ENCODE results near the gene CCDC30. TPM values are rescaled to one million over a fixed set of nuclear protein-coding genes. Genes with fewer than 3 reads are reported as not detected.
A peak's percentile ranks its signal among the peaks of the same experiment; 100 is the strongest.

CCDC30 gene
- polyA plus RNA-seq, 1 donor (not counting 4 experiments of a cell fraction or from before 2014, with no cell fraction given): 0.35 TPM

DNA sequence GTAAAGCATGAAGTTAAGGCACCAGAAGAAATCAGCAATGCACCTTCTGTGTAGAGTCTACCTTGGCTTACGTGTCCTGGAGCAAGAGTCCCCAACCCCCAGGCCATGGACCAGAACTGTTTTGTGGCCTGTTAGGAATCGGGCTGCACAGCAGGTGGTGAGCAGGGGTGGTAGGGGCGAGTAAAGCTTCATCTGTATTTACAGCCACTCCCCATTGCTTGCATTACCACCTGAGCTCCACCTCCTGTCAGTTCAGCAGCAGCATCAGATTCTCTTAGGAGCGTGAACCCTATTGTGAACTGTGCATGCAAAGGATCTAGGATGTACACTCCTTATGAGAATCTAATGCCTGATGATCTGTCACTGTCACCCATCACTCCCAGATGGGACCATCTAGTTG lies 28.7 kb upstream of the CCDC30 start:
- Histone ChIP-seq H3K27me3 (ENCODE audit: control insufficient read depth, extremely low read depth, insufficient read depth, low read length) (no peaks in the 10 kb centered on the region), H3K9me1 (ENCODE audit: control insufficient read depth, extremely low read depth, insufficient read depth, low read length) (no peaks in the 10 kb centered on the region)
- FAIRE-seq: no peak

DNA sequence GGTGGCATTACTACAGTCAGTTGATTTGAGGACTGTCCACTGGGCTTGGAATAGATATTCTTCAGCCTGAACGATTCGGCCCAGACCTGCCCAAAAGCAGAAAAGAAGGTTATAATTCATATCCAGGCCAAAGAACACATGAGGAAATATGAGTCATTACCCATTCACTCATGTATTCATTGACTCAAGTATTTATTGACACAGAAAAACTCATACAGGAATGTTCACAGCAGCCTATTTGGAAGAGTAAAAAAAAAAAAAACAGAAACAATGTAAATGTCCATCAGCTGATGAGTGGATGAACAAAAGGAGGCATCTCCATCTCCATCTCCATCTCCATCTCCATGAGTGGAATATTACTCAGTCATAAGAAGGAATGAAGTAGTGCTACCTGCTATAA lies 23.1 kb upstream of the CCDC30 start:
- no peak overlapping the region for H3K4me3 ChIP-seq (ENCODE audit: control insufficient read depth in 2 of 3, extremely low read depth in 1 of 3, insufficient read depth in 2 of 3, low read depth in 1 of 3, low read length in 3 of 3)
- no peaks in the 10 kb centered on the region for H3K36me3 ChIP-seq (ENCODE audit: control insufficient read depth in 2 of 2, extremely low read depth in 1 of 2, insufficient read depth in 2 of 2, low read length in 2 of 2)
- H3K9me3 ChIP-seq (ENCODE audit: control insufficient read depth, low read depth, low read length): no peaks in the 10 kb centered on the region
- H3K9me1 ChIP-seq (ENCODE audit: control insufficient read depth, extremely low read depth, insufficient read depth, low read length): no peaks in the 10 kb centered on the region
- peak; percentile 90 for FAIRE-seq
- no peak for DNase-seq (ENCODE audit: low read depth, low spot score)
- H4K20me1 ChIP-seq (ENCODE audit: control insufficient read depth, extremely low read depth, insufficient read depth, low read length): no peaks in the 10 kb centered on the region
- TF ChIP-seq, protein P1, sequence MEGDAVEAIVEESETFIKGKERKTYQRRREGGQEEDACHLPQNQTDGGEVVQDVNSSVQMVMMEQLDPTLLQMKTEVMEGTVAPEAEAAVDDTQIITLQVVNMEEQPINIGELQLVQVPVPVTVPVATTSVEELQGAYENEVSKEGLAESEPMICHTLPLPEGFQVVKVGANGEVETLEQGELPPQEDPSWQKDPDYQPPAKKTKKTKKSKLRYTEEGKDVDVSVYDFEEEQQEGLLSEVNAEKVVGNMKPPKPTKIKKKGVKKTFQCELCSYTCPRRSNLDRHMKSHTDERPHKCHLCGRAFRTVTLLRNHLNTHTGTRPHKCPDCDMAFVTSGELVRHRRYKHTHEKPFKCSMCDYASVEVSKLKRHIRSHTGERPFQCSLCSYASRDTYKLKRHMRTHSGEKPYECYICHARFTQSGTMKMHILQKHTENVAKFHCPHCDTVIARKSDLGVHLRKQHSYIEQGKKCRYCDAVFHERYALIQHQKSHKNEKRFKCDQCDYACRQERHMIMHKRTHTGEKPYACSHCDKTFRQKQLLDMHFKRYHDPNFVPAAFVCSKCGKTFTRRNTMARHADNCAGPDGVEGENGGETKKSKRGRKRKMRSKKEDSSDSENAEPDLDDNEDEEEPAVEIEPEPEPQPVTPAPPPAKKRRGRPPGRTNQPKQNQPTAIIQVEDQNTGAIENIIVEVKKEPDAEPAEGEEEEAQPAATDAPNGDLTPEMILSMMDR (optimal IDR thresholded peaks at IDR 0.05 in 1 of 3, IDR thresholded peaks at IDR 0.05 in 1 of 3, conservative IDR thresholded peaks at IDR 0.05 in 1 of 3; ENCODE audit: extremely low read depth in 1 of 3, insufficient read depth in 2 of 3, low read length in 3 of 3): no peak
- no peak for TF ChIP-seq EZH2 (IDR thresholded peaks at IDR 0.05; ENCODE audit: low read length)
- peaks cover 8% of the 10 kb centered on the region for H3K4me1 ChIP-seq (ENCODE audit: control insufficient read depth, extremely low read depth, insufficient read depth, low read length)
- dilution Hi-C loops (cut with MboI; ENCODE audit: extremely low pct_ligation_motif_present, low sequenced_read_pairs): no loop called here
- H3K27ac ChIP-seq (ENCODE audit: control insufficient read depth, insufficient read depth, low read length): no peak overlapping the region
- peak overlapping the region; percentile 54 for H3K4me2 ChIP-seq (ENCODE audit: control insufficient read depth, extremely low read depth, insufficient read depth, low read depth, low read length)
- no peaks in the 10 kb centered on the region for H3K27me3 ChIP-seq (ENCODE audit: control insufficient read depth, extremely low read depth, insufficient read depth, low read length)
- no peaks in the 10 kb centered on the region for H3K79me2 ChIP-seq (ENCODE audit: control insufficient read depth, insufficient read depth, low read length)
- no peak overlapping the region for H2AFZ ChIP-seq (ENCODE audit: control insufficient read depth, low read length)
- H3K9ac ChIP-seq (ENCODE audit: control insufficient read depth, extremely low read depth, insufficient read depth, low read length): no peak overlapping the region

More for the DNA sequence above, 28.7 kb upstream of the CCDC30 start:
- Histone ChIP-seq H3K9ac (ENCODE audit: control insufficient read depth, extremely low read depth, insufficient read depth, low read length) (no peak overlapping the region), H3K79me2 (ENCODE audit: control insufficient read depth, insufficient read depth, low read length) (no peaks in the 10 kb centered on the region), H3K27ac (ENCODE audit: control insufficient read depth, insufficient read depth, low read length) (no peak overlapping the region), H3K4me3 (ENCODE audit: control insufficient read depth in 2 of 3, extremely low read depth in 1 of 3, insufficient read depth in 2 of 3, low read depth in 1 of 3, low read length in 3 of 3) (no peak overlapping the region), H2AFZ (ENCODE audit: control insufficient read depth, low read length) (no peak overlapping the region), H4K20me1 (ENCODE audit: control insufficient read depth, extremely low read depth, insufficient read depth, low read length) (no peaks in the 10 kb centered on the region), H3K9me3 (ENCODE audit: control insufficient read depth, low read depth, low read length) (no peaks in the 10 kb centered on the region), H3K4me2 (ENCODE audit: control insufficient read depth, extremely low read depth, insufficient read depth, low read depth, low read length) (no peak overlapping the region), H3K4me1 (ENCODE audit: control insufficient read depth, extremely low read depth, insufficient read depth, low read length) (peaks cover under 1% of the 10 kb centered on the region), H3K36me3 (ENCODE audit: control insufficient read depth in 2 of 2, extremely low read depth in 1 of 2, insufficient read depth in 2 of 2, low read length in 2 of 2) (no peaks in the 10 kb centered on the region)
- DNase-seq (ENCODE audit: low read depth, low spot score): no peak
- TF ChIP-seq, protein P1 (optimal IDR thresholded peaks at IDR 0.05 in 1 of 3, IDR thresholded peaks at IDR 0.05 in 1 of 3, conservative IDR thresholded peaks at IDR 0.05 in 1 of 3; ENCODE audit: extremely low read depth in 1 of 3, insufficient read depth in 2 of 3, low read length in 3 of 3): no peak
- TF ChIP-seq EZH2 (IDR thresholded peaks at IDR 0.05; ENCODE audit: low read length): no peak
- dilution Hi-C loops (cut with MboI; ENCODE audit: extremely low pct_ligation_motif_present, low sequenced_read_pairs): no loop called here

Data from keratinocyte (primary cell).